ENCODE data around the gene TUSC1.

GRCh38 chr9:25691786-25692185 lies 13.5 kb upstream of the TUSC1 start:
- TF ChIP-seq CTCF (IDR thresholded peaks at IDR 0.05; ENCODE audit: extremely low read depth in 1 of 2, insufficient read depth in 1 of 2, low read depth in 1 of 2, low read length in 2 of 2) = no peak
- TF ChIP-seq POLR2A (IDR thresholded peaks at IDR 0.05; ENCODE audit: low read depth, low read length) = no peak
- no peak for TF ChIP-seq POLR2AphosphoS5 (IDR thresholded peaks at IDR 0.05; ENCODE audit: insufficient read depth, low read depth, low read length)
- TF ChIP-seq JUN (IDR thresholded peaks at IDR 0.05; ENCODE audit: borderline replicate concordance, insufficient read depth, insufficient read length, low read depth) = no peak
- TF ChIP-seq, protein P1, sequence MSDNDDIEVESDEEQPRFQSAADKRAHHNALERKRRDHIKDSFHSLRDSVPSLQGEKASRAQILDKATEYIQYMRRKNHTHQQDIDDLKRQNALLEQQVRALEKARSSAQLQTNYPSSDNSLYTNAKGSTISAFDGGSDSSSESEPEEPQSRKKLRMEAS (IDR thresholded peaks at IDR 0.05; ENCODE audit: insufficient read depth, insufficient read length) = no peak
- TF ChIP-seq EZH2 (IDR thresholded peaks at IDR 0.05; ENCODE audit: borderline replicate concordance, low read depth, low read length, severe bottlenecking) = no peak
- TF ChIP-seq GATA2 (IDR thresholded peaks at IDR 0.05; ENCODE audit: insufficient read depth, insufficient read length, low read depth, low read length) = no peak

Data from endothelial cell of umbilical vein (primary cell).